ENCODE data around the gene COMT. TPM values are rescaled to one million over a fixed set of nuclear protein-coding genes. Genes with fewer than 3 reads are reported as not detected.
A peak's percentile ranks its signal among the peaks of the same experiment; 100 is the strongest.

The COMT gene
- total and polyA plus RNA-seq, 9 of the 15 experiments (the other 6 are each of a cell fraction or from before 2014, with no cell fraction given): 12.5 to 351 (median 155) TPM

GRCh38 chr22:19941365-19942082 is at the start of gene COMT, which contains the start of gene TXNRD2 (continued):
- peak; percentile 76 for TF ChIP-seq ZFP36 (IDR thresholded peaks at IDR 0.05; ENCODE audit: low read depth, low read length, partially characterized antibody)
- TF ChIP-seq MBD2 (IDR thresholded peaks at IDR 0.05; ENCODE audit: borderline replicate concordance, low read depth): no peak
- peak; percentile 90 for TF ChIP-seq MYC (IDR thresholded peaks at IDR 0.05; ENCODE audit: low read depth, low read length)
- no peak for TF ChIP-seq MYC (CRISPR knock-in tag; IDR thresholded peaks at IDR 0.05; ENCODE audit: borderline replicate concordance, low read depth)
- TF ChIP-seq ZNF583 (CRISPR knock-in tag; IDR thresholded peaks at IDR 0.05): peak; percentile 62; the same call in 1 of the 2 replicates
- peak; percentile 65; the same call in 1 of the 2 replicates for TF ChIP-seq ELF2 (CRISPR knock-in tag; IDR thresholded peaks at IDR 0.05)
- peak in 1 of 2 experiments; percentile 68; a peak in 2 of 4 replicates for TF ChIP-seq TBL1XR1 (IDR thresholded peaks at IDR 0.05; ENCODE audit: low read length in 2 of 2)
- TF ChIP-seq CREB5 (CRISPR knock-in tag; IDR thresholded peaks at IDR 0.05): peak; percentile 88
- TF ChIP-seq SMAD2 (IDR thresholded peaks at IDR 0.05; ENCODE audit: low read depth, low read length): 0 out of 2 replicates have a peak, but pooled peaks have one; percentile 34
- TF ChIP-seq KDM5B (IDR thresholded peaks at IDR 0.05; ENCODE audit: insufficient replicate concordance, low read depth, low read length): peak; percentile 97
- TF ChIP-seq HMG20A (CRISPR knock-in tag; conservative IDR thresholded peaks at IDR 0.05): 0 out of 2 replicates have a peak, but pooled peaks have one; percentile 5
- TF ChIP-seq NR2F6 (CRISPR knock-in tag; IDR thresholded peaks at IDR 0.05): 0 out of 2 replicates have a peak, but pooled peaks have one; percentile 2
- TF ChIP-seq TAF7 (tag; IDR thresholded peaks at IDR 0.05): peak; percentile 51
- peak in 1 of 2 experiments; percentile 93; a peak in 3 of 4 replicates for TF ChIP-seq SRF (CRISPR knock-in tag; IDR thresholded peaks at IDR 0.05)
- 0 out of 2 replicates have a peak, but pooled peaks have one; percentile 67 for TF ChIP-seq HDAC6 (IDR thresholded peaks at IDR 0.05; ENCODE audit: low read depth, low read length)
- peak; percentile 83 to 96 for TF ChIP-seq E2F6 (IDR thresholded peaks at IDR 0.05; ENCODE audit: borderline replicate concordance in 1 of 2, extremely low read depth in 1 of 2, insufficient read depth in 1 of 2, insufficient read length in 1 of 2, low read depth in 1 of 2, low read length in 1 of 2, poor library complexity in 1 of 2, severe bottlenecking in 1 of 2)
- TF ChIP-seq SMAD4 (CRISPR knock-in tag; conservative IDR thresholded peaks at IDR 0.05): peak; percentile 56
- peak; percentile 91 for TF ChIP-seq ZFPM2 (CRISPR knock-in tag; IDR thresholded peaks at IDR 0.05)
- TF ChIP-seq U2AF1 (optimal IDR thresholded peaks at IDR 0.05; ENCODE audit: low read depth, low read length): peak; percentile 100
- TF ChIP-seq ZNF280B (CRISPR knock-in tag; IDR thresholded peaks at IDR 0.05): 0 out of 2 replicates have a peak, but pooled peaks have one; percentile 17
- TF ChIP-seq ZNF707 (CRISPR knock-in tag; conservative IDR thresholded peaks at IDR 0.05): no peak
- TF ChIP-seq MYBL2 (IDR thresholded peaks at IDR 0.05; ENCODE audit: low read depth): no peak
- no peak for TF ChIP-seq MYBL2 (CRISPR knock-in tag; IDR thresholded peaks at IDR 0.05; ENCODE audit: borderline replicate concordance)
